Tibial artery (tissue), 4 donors: ENCODE results near the gene TGFBR3.

Experiments used
- DNase-seq, 2 donors: peaks; one replicate each; pipeline ENCODE4 v3.0.0-alpha.2; 2019
- H3K27ac ChIP-seq, 2 donors: fragments of 200-600 bp; sonication (generic) in 1 of 2; 1 replicate in 1 of 2; 2 replicates in 1 of 2; pipeline ENCODE4 v1.5.1; 2018 to 2019; ENCODE audit warnings: mild to moderate bottlenecking in 1 of 2
- H3K27me3 ChIP-seq, 2 donors: fragments of 200-600 bp; sonication (generic) in 1 of 2; one replicate each; pipeline versions ENCODE4 v1.5.1 to v1.6.0; 2016 to 2019
- H3K36me3 ChIP-seq, 3 donors: fragments of 200-600 bp; sonication (generic) in 2 of 3; one replicate each; pipeline ENCODE4 v1.5.1; 2016 to 2019; ENCODE audit warnings: mild to moderate bottlenecking in 2 of 3
- H3K4me1 ChIP-seq, 4 donors: fragments of 200-600 bp; sonication (generic) in 2 of 4; 1 replicate in 3 of 4; 2 replicates in 1 of 4; pipeline ENCODE4 v1.5.1; 2016 to 2019
- H3K4me3 ChIP-seq, 2 donors: fragments of 200-600 bp; sonication (generic) in 1 of 2; 1 replicate in 1 of 2; 2 replicates in 1 of 2; pipeline ENCODE4 v1.5.1; 2018 to 2019; ENCODE audit warnings: mild to moderate bottlenecking in 2 of 2
- H3K9me3 ChIP-seq, 3 donors: fragments of 200-600 bp; sonication (generic) in 1 of 3; one replicate each; pipeline ENCODE4 v1.5.1; 2016 to 2019
- CTCF ChIP-seq, 2 experiments: fragments of 200-600 bp in 1 of 2; fragments of 450-650 bp in 1 of 2; IDR thresholded peaks; one replicate each; pipeline ENCODE4 v1.5.1; 2017 to 2019; ENCODE audit warnings: antibody characterized with exemption in 2 of 2, mild to moderate bottlenecking in 1 of 2, moderate library complexity in 1 of 2
- intact Hi-C: fragments of 100-400 bp; cut with DNase I; formaldehyde crosslinking; loops from one replicate; pipeline ENCODE4 v1.15.0; 2023; ENCODE audit warnings: low total_unique reads

Gene TGFBR3

GRCh38 chr1:91676030-91676429, 209.9 kb downstream of the TGFBR3 start:
- DNase-seq, result no peak
- no peak overlapping the region for H3K27ac ChIP-seq
- peaks cover 0 to 8% (median 0%) of the 10 kb centered on the region in 4 donors for H3K4me1 ChIP-seq
- H3K4me3 ChIP-seq, result no peak overlapping the region
- H3K27me3 ChIP-seq, result no peaks in the 10 kb centered on the region
- no peak for TF ChIP-seq CTCF (IDR thresholded peaks at IDR 0.05)
- intact Hi-C loops, result no loop called here
- H3K36me3 ChIP-seq, result no peaks in the 10 kb centered on the region
- H3K9me3 ChIP-seq, result no peaks in the 10 kb centered on the region

- H3K27ac ChIP-seq, result peak overlapping the region in 1 of 2 donors; percentile 22
- no peak for TF ChIP-seq CTCF (IDR thresholded peaks at IDR 0.05)
- no peak for DNase-seq
- H3K36me3 ChIP-seq, result no peaks in the 10 kb centered on the region
- H3K27me3 ChIP-seq, result no peaks in the 10 kb centered on the region
- H3K4me1 ChIP-seq, result peaks cover 0 to 8% (median 0%) of the 10 kb centered on the region in 4 donors
- H3K9me3 ChIP-seq, result no peaks in the 10 kb centered on the region
- intact Hi-C loops, result no loop called here
- no peak overlapping the region for H3K4me3 ChIP-seq
Measured at GRCh38 chr1:91674107-91674506, 211.8 kb downstream of the TGFBR3 start.

GRCh38 chr1:91673613-91674012, 212.3 kb downstream of the TGFBR3 start:
- intact Hi-C loops, result no loop called here
- no peaks in the 10 kb centered on the region for H3K36me3 ChIP-seq
- no peak overlapping the region for H3K4me3 ChIP-seq
- no peaks in the 10 kb centered on the region for H3K9me3 ChIP-seq
- DNase-seq, result no peak
- H3K4me1 ChIP-seq, result peaks cover 0 to 8% (median 0%) of the 10 kb centered on the region in 4 donors
- H3K27me3 ChIP-seq, result no peaks in the 10 kb centered on the region
- no peak for TF ChIP-seq CTCF (IDR thresholded peaks at IDR 0.05)
- peak overlapping the region in 1 of 2 donors; percentile 22 for H3K27ac ChIP-seq

- Histone ChIP-seq H3K27ac (no peak overlapping the region), H3K9me3 (no peaks in the 10 kb centered on the region), H3K4me1 (peaks cover 0 to 8% (median 0%) of the 10 kb centered on the region in 4 donors), H3K36me3 (no peaks in the 10 kb centered on the region), H3K27me3 (no peaks in the 10 kb centered on the region), H3K4me3 (no peak overlapping the region)
- intact Hi-C loops, result no loop called here
- no peak for DNase-seq
- no peak for TF ChIP-seq CTCF (IDR thresholded peaks at IDR 0.05)
Measured at GRCh38 chr1:91672601-91673161, 213.3 kb downstream of the TGFBR3 start.

GRCh38 chr1:91670781-91671180, 215.2 kb downstream of the TGFBR3 start:
- no peak for DNase-seq
- Histone ChIP-seq H3K27me3 (no peaks in the 10 kb centered on the region), H3K4me1 (peaks cover 0 to 8% (median 0%) of the 10 kb centered on the region in 4 donors), H3K9me3 (no peaks in the 10 kb centered on the region), H3K4me3 (no peak overlapping the region), H3K36me3 (no peaks in the 10 kb centered on the region), H3K27ac (no peak overlapping the region)
- intact Hi-C loops, result no loop called here
- TF ChIP-seq CTCF (IDR thresholded peaks at IDR 0.05), result no peak
